ENCODE results near the gene GSTM1.

The GSTM1 gene

GRCh38 chr1:109716121-109716520, 28.5 kb downstream of the GSTM1 start:
- TF ChIP-seq EZH2phosphoT487 (IDR thresholded peaks at IDR 0.05; ENCODE audit: borderline replicate concordance), result no peak
- TF ChIP-seq, protein P1, sequence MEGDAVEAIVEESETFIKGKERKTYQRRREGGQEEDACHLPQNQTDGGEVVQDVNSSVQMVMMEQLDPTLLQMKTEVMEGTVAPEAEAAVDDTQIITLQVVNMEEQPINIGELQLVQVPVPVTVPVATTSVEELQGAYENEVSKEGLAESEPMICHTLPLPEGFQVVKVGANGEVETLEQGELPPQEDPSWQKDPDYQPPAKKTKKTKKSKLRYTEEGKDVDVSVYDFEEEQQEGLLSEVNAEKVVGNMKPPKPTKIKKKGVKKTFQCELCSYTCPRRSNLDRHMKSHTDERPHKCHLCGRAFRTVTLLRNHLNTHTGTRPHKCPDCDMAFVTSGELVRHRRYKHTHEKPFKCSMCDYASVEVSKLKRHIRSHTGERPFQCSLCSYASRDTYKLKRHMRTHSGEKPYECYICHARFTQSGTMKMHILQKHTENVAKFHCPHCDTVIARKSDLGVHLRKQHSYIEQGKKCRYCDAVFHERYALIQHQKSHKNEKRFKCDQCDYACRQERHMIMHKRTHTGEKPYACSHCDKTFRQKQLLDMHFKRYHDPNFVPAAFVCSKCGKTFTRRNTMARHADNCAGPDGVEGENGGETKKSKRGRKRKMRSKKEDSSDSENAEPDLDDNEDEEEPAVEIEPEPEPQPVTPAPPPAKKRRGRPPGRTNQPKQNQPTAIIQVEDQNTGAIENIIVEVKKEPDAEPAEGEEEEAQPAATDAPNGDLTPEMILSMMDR (conservative IDR thresholded peaks at IDR 0.05; ENCODE audit: low read length), result no peak
- no peaks in the 10 kb centered on the region for H4K20me1 ChIP-seq (ENCODE audit: insufficient read depth, low read length, poor library complexity, severe bottlenecking)
- no peaks in the 10 kb centered on the region for H3K79me2 ChIP-seq (ENCODE audit: insufficient read depth, low read length)
- H3K9me2 ChIP-seq (replicated peaks; ENCODE audit: low read depth, low read length), result no peaks in the 10 kb centered on the region
- no peaks in the 10 kb centered on the region for H3F3A ChIP-seq (ENCODE audit: low read depth)
- H3K4me1 ChIP-seq (ENCODE audit: insufficient read depth, low read length, poor library complexity, severe bottlenecking), result peaks cover 6% of the 10 kb centered on the region
- no peak overlapping the region for H3K9ac ChIP-seq (ENCODE audit: low read depth, low read length, poor library complexity, severe bottlenecking)
- H3K36me3 ChIP-seq (ENCODE audit: insufficient read depth, low read length), result no peaks in the 10 kb centered on the region
- H3K9me3 ChIP-seq (ENCODE audit: insufficient read depth, low read depth, low read length), result no peaks in the 10 kb centered on the region
- no peaks in the 10 kb centered on the region for H3K27me3 ChIP-seq (ENCODE audit: insufficient read depth, low read length, poor library complexity, severe bottlenecking)
- no peak overlapping the region for H2AFZ ChIP-seq (ENCODE audit: low read length)
- no peak overlapping the region for H3K4me3 ChIP-seq (ENCODE audit: low read length, poor library complexity, severe bottlenecking)
- no peak overlapping the region for H3K4me2 ChIP-seq (ENCODE audit: low read depth, low read length, poor library complexity, severe bottlenecking)

DNA sequence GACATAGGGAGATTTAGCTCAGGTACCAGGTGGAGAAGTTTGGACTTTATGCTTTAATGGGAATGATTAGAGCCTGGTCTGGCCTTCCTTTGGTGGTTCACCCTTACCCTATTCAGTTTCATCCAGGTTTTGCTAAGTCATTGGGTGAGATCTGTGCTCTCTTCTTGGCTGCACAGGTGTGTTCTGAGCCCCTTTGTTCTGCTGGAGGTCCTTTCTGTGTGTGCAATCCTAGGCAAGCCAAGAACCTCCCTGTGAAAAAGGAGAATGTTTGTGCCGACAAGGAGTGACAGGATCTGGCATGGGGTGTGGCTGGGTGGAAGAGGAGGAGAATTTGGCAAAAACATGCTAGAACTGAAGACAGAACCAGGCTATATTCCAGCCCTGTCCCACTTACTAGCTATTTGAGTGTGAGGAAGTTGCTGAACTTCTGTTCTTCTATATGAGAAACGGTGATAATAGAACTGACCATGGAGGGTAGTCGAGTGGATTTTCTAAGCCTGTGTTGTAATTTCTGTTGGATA, 29.0 kb downstream of the GSTM1 start:
- Histone ChIP-seq H3K4me3 (ENCODE audit: low read length, poor library complexity, severe bottlenecking) (no peak overlapping the region), H3K4me1 (ENCODE audit: insufficient read depth, low read length, poor library complexity, severe bottlenecking) (peaks cover 6% of the 10 kb centered on the region), H3K4me2 (ENCODE audit: low read depth, low read length, poor library complexity, severe bottlenecking) (no peak overlapping the region), H2AFZ (ENCODE audit: low read length) (no peak overlapping the region), H4K20me1 (ENCODE audit: insufficient read depth, low read length, poor library complexity, severe bottlenecking) (no peaks in the 10 kb centered on the region), H3K9ac (ENCODE audit: low read depth, low read length, poor library complexity, severe bottlenecking) (no peak overlapping the region), H3K36me3 (ENCODE audit: insufficient read depth, low read length) (no peaks in the 10 kb centered on the region), H3K9me2 (replicated peaks; ENCODE audit: low read depth, low read length) (no peaks in the 10 kb centered on the region), H3K27me3 (ENCODE audit: insufficient read depth, low read length, poor library complexity, severe bottlenecking) (no peaks in the 10 kb centered on the region), H3K79me2 (ENCODE audit: insufficient read depth, low read length) (no peaks in the 10 kb centered on the region), H3K9me3 (ENCODE audit: insufficient read depth, low read depth, low read length) (no peaks in the 10 kb centered on the region), H3F3A (ENCODE audit: low read depth) (no peaks in the 10 kb centered on the region)
- no peak for TF ChIP-seq EZH2phosphoT487 (IDR thresholded peaks at IDR 0.05; ENCODE audit: borderline replicate concordance)
- TF ChIP-seq, protein P1 (conservative IDR thresholded peaks at IDR 0.05; ENCODE audit: low read length), result no peak

DNA sequence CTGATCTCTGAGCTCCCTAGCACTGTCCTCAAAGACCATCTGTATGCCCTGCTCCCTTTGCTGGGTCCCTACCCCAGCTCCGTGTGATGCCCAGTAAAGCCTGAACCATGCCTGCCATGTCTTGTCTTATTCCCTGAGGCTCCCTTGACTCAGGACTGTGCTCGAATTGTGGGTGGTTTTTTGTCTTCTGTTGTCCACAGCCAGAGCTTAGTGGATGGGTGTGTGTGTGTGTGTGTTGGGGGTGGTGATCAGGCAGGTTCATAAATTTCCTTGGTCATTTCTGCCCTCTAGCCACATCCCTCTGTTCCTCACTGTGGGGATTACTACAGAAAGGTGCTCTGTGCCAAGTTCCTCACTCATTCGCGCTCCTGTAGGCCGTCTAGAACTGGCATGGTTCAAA, 30.1 kb downstream of the GSTM1 start:
- Histone ChIP-seq H3K27me3 (ENCODE audit: insufficient read depth, low read length, poor library complexity, severe bottlenecking) (no peaks in the 10 kb centered on the region), H3F3A (ENCODE audit: low read depth) (no peaks in the 10 kb centered on the region), H3K36me3 (ENCODE audit: insufficient read depth, low read length) (no peaks in the 10 kb centered on the region), H3K4me1 (ENCODE audit: insufficient read depth, low read length, poor library complexity, severe bottlenecking) (peaks cover 6% of the 10 kb centered on the region), H2AFZ (ENCODE audit: low read length) (no peak overlapping the region), H3K4me2 (ENCODE audit: low read depth, low read length, poor library complexity, severe bottlenecking) (no peak overlapping the region), H3K9ac (ENCODE audit: low read depth, low read length, poor library complexity, severe bottlenecking) (no peak overlapping the region), H4K20me1 (ENCODE audit: insufficient read depth, low read length, poor library complexity, severe bottlenecking) (no peaks in the 10 kb centered on the region), H3K9me2 (replicated peaks; ENCODE audit: low read depth, low read length) (no peaks in the 10 kb centered on the region), H3K79me2 (ENCODE audit: insufficient read depth, low read length) (no peaks in the 10 kb centered on the region), H3K9me3 (ENCODE audit: insufficient read depth, low read depth, low read length) (no peaks in the 10 kb centered on the region), H3K4me3 (ENCODE audit: low read length, poor library complexity, severe bottlenecking) (no peak overlapping the region)
- no peak for TF ChIP-seq EZH2phosphoT487 (IDR thresholded peaks at IDR 0.05; ENCODE audit: borderline replicate concordance)
- TF ChIP-seq, protein P1 (conservative IDR thresholded peaks at IDR 0.05; ENCODE audit: low read length), result no peak
